Loucy (cell line): ENCODE data around the gene KYNU.

Experiments
- CTCF ChIP-seq: fragments of 200-600 bp; sonication (generic); conservative IDR thresholded peaks from 2 replicates; pipeline ENCODE4 v1.5.1; 2014; ENCODE audit warnings: mild to moderate bottlenecking, antibody characterized with exemption, low read length
- EZH2phosphoT487 ChIP-seq: fragments of 200-600 bp; IDR thresholded peaks from 2 replicates; pipeline ENCODE4 v1.6.1; 2018; ENCODE audit warnings: antibody characterized with exemption, mild to moderate bottlenecking, moderate library complexity, borderline replicate concordance

- TF ChIP-seq CTCF (no peak), EZH2phosphoT487 (no peak)
Observed at GRCh38 chr2:142834021-142834420, 43.4 kb upstream of the KYNU start.
